Ureter (tissue), 1 donor: ENCODE results near the gene KCTD4. TPM values are rescaled to one million over a fixed set of nuclear protein-coding genes. Genes with fewer than 3 reads are reported as not detected.

Experiments used
- DNase-seq: peaks from one replicate; pipeline ENCODE4 v3.0.0-alpha.2; 2020; ENCODE audit warnings: low spot score
- total RNA-seq: library from RNA; stranded (reverse); gene quantifications from one replicate; pipeline ENCODE4 v1.2.4, GENCODE V29; 2023
- donor health status: DM: yes; HTN: yes; CAD: no.

KCTD4 gene
- total RNA-seq, 1 donor from 2014 or later = not detected

GRCh38 chr13:45178349-45179162 lies 22.3 kb downstream of the KCTD4 start:
- no peak for DNase-seq

GRCh38 chr13:45174478-45174877 lies 26.4 kb downstream of the KCTD4 start:
- DNase-seq = no peak

GRCh38 chr13:45168555-45168930 lies 32.3 kb downstream of the KCTD4 start:
- DNase-seq = no peak

GRCh38 chr13:45167611-45168554 lies 33.0 kb downstream of the KCTD4 start:
- DNase-seq = no peak

- no peak for DNase-seq
Observed at GRCh38 chr13:45166858-45167257, 34.0 kb downstream of the KCTD4 start.

GRCh38 chr13:45162821-45163220 lies 38.0 kb downstream of the KCTD4 start:
- DNase-seq = no peak

- DNase-seq = no peak
Observed at GRCh38 chr13:45162194-45162593, 38.7 kb downstream of the KCTD4 start.

GRCh38 chr13:45156565-45157361 lies 44.1 kb downstream of the KCTD4 start:
- DNase-seq = no peak

GRCh38 chr13:45149964-45150363 lies 50.9 kb downstream of the KCTD4 start:
- DNase-seq = no peak

GRCh38 chr13:45143346-45143751 lies 57.5 kb downstream of the KCTD4 start:
- DNase-seq = no peak

Other genes with a start within 250 kb of the KCTD4 start
- gene NUFIP1, start 211.6 kb downstream of the KCTD4 start, total RNA-seq = 9.3 TPM
- 41.5 TPM for gene GPALPP1, start 211.5 kb downstream of the KCTD4 start, total RNA-seq
- gene GTF2F2, start 80.5 kb downstream of the KCTD4 start, total RNA-seq = 15.8 TPM
- gene TPT1, start 140.1 kb upstream of the KCTD4 start, total RNA-seq = 4,913 TPM
- 16.8 TPM for gene SLC25A30, start 217.3 kb upstream of the KCTD4 start, total RNA-seq